Measurements from ENCODE around the gene HIVEP3.

- TF ChIP-seq CTCF (optimal IDR thresholded peaks at IDR 0.05 in 1 of 3, IDR thresholded peaks at IDR 0.05 in 1 of 3, conservative IDR thresholded peaks at IDR 0.05 in 1 of 3; ENCODE audit: extremely low read depth in 1 of 3, insufficient read depth in 2 of 3, low read length in 3 of 3) (no peak), EZH2 (IDR thresholded peaks at IDR 0.05; ENCODE audit: low read length) (no peak)
These were observed 244.9 kb downstream of the HIVEP3 start for GRCh38 chr1:41673806-41674205.

Measured in keratinocyte (primary cell).